T-helper 2 cell treated with Interferon-gamma antibody and Interleukin-4, amounts not matched to agents 5 μg/mL and 100 μg/mL, for 36 hours (primary cell): ENCODE measurements around the gene SHLD1.

Experiments used
- DNase-seq: peaks from one replicate; pipeline ENCODE4 v3.0.0; 2021; ENCODE audit warnings: low spot score
- H3K27ac Mint-ChIP-seq: one replicate; pipeline ENCODE4 v1.8.0; 2021; ENCODE audit warnings: mild to moderate bottlenecking, mixed read lengths
- H3K27me3 Mint-ChIP-seq: one replicate; pipeline ENCODE4 v1.8.0; 2021; ENCODE audit warnings: low read depth, mixed read lengths
- H3K36me3 Mint-ChIP-seq: one replicate; pipeline ENCODE4 v1.8.0; 2021; ENCODE audit warnings: low read depth, mixed read lengths
- H3K4me1 Mint-ChIP-seq: one replicate; pipeline ENCODE4 v1.8.0; 2021; ENCODE audit warnings: low read depth, mixed read lengths
- H3K4me3 Mint-ChIP-seq: one replicate; pipeline ENCODE4 v1.8.0; 2022; ENCODE audit warnings: mild to moderate bottlenecking, moderate library complexity, mixed read lengths
- H3K9me3 Mint-ChIP-seq: one replicate; pipeline ENCODE4 v1.8.0; 2021; ENCODE audit warnings: mixed read lengths

SHLD1 gene

DNA sequence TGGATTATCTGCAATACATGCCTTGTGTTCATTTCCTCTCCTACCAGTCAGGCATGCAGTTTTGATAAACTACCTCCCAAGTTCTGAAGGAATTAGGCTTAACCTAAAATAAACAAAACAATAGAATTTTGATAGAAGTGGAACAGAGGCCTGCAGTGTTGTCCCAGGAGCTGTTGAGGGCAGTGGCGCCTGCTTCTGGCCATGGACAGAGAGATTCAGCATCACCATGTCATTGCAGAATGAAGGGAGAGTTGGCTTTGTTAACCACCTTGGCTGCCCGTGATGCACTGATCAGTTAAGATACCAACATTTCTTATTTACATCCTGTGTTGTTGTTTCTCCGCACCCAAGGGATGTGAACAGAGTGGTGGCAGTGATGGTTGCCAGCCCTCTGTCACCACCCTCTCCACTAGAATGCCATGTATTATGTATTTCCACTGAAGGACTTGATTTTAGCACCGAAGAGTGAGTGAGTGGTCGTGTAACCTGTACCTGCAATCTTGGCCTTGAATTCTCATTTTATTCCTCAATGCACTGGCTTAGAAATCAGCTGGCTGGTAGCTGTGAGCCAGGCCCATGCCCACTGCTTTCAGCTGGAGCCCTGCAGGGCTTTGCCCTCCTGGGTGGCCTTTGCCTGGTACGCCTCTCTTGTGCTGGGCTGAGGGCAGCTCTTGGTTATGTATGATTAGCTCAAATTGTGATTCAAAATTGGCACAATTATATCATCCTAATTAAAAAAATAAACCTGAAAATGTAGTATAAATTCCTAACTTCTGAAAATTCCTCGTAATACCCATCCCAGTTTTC lies 56.5 kb downstream of the SHLD1 start:
- peaks cover 12% of the 10 kb centered on the region for H3K36me3 Mint-ChIP-seq
- peak overlapping the region; percentile 69 for H3K27ac Mint-ChIP-seq
- no peaks in the 10 kb centered on the region for H3K9me3 Mint-ChIP-seq
- DNase-seq, result no peak
- no peaks in the 10 kb centered on the region for H3K27me3 Mint-ChIP-seq
- no peak overlapping the region for H3K4me3 Mint-ChIP-seq
- peaks cover 26% of the 10 kb centered on the region for H3K4me1 Mint-ChIP-seq

DNA sequence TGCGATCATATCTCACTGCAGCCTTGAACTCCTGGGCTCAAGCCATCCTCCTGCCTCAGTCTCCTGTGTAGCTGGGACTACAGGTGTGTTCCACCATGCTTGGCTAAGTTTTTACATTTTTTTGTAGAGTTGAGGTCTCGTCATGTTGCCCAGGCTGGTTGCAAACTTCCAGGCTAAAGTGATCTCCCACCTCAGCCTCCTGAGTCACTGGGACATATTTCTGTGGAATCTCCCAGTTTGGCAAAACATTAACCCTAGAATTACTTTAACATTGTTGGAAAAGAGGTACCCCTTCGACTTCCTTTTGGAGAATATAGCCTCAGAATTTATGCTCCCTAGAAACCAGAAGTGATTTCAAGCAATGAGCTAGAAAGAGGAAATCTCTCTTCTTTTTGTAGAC lies 57.2 kb downstream of the SHLD1 start:
- Mint-ChIP-seq H3K36me3 (peaks cover 9% of the 10 kb centered on the region), H3K4me1 (peaks cover 24% of the 10 kb centered on the region), H3K4me3 (no peak overlapping the region), H3K9me3 (no peaks in the 10 kb centered on the region), H3K27me3 (no peaks in the 10 kb centered on the region), H3K27ac (peak overlapping the region; percentile 36)
- no peak for DNase-seq

DNA sequence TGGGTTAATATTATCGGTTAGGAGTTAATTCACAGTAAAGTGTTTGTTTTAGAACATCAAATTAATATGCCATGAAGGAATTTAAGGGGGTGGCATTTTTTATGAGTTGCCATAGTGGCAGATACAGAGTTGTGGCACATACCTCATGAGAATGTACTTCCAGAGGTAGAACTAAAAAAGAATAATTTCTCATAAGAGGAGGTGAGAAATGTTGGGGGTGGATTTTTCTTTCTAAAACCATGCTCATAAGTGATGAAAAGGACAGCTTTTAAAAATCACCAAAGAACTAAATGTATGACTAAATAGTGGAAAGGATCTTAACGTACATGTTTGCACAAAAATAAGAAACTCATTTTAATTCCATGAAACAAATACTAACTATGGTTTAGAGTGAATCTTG lies 58.7 kb downstream of the SHLD1 start:
- Mint-ChIP-seq H3K4me1 (peaks cover 25% of the 10 kb centered on the region), H3K27me3 (no peaks in the 10 kb centered on the region), H3K9me3 (no peaks in the 10 kb centered on the region), H3K4me3 (no peak overlapping the region), H3K36me3 (peaks cover 7% of the 10 kb centered on the region), H3K27ac (no peak overlapping the region)
- DNase-seq, result no peak

DNA sequence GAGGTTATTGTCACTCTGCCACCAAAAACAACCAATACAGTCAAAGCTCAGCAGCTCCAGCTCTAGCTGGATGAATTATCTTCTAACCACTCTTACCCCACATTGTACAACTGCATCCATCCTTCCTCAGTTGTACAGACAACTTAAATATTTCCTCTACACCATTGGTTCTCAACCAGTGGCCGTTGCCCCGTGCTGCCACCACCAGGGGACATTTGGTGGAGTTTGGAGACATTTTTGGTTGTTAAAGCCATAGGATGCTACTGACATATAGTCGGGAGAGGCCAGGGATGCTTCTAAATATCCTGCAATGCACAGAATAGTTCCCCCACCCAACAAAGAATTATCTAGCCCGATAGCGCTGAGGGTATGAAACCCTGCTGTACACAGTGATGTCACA lies 59.3 kb downstream of the SHLD1 start:
- H3K27me3 Mint-ChIP-seq, result no peaks in the 10 kb centered on the region
- H3K36me3 Mint-ChIP-seq, result peaks cover 6% of the 10 kb centered on the region
- H3K27ac Mint-ChIP-seq, result no peak overlapping the region
- no peak overlapping the region for H3K4me3 Mint-ChIP-seq
- H3K4me1 Mint-ChIP-seq, result peaks cover 22% of the 10 kb centered on the region
- H3K9me3 Mint-ChIP-seq, result no peaks in the 10 kb centered on the region
- DNase-seq, result no peak

- H3K9me3 Mint-ChIP-seq, result no peaks in the 10 kb centered on the region
- H3K27me3 Mint-ChIP-seq, result no peaks in the 10 kb centered on the region
- H3K36me3 Mint-ChIP-seq, result peaks cover 6% of the 10 kb centered on the region
- peaks cover 14% of the 10 kb centered on the region for H3K4me1 Mint-ChIP-seq
- no peak for DNase-seq
- no peak overlapping the region for H3K4me3 Mint-ChIP-seq
- H3K27ac Mint-ChIP-seq, result no peak overlapping the region
Observed at GRCh38 chr20:5810800-5811422, 60.7 kb downstream of the SHLD1 start.

DNA sequence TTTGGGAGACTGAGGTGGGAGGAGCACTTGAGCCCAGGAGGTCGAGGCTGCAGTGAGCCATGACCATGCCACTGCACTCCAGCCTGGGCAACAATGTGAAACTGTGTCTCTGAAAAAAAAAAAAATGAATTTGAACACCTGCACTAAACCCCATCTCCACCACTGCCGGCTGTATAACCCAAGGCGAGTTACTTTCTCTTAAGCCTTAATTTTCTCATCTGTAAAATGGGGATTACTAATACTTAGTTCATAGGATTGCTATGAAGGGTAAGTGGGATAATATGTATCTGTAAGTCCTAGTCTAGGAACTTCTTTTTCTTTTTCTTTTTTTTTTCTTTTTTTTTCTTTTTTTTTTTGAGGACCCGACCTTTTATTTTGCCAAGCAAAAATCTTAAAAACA lies 61.5 kb downstream of the SHLD1 start:
- Mint-ChIP-seq H3K4me1 (peaks cover 8% of the 10 kb centered on the region), H3K4me3 (no peak overlapping the region), H3K27ac (no peak overlapping the region), H3K27me3 (no peaks in the 10 kb centered on the region), H3K36me3 (no peaks in the 10 kb centered on the region), H3K9me3 (no peaks in the 10 kb centered on the region)
- DNase-seq, result no peak

- Mint-ChIP-seq H3K36me3 (no peaks in the 10 kb centered on the region), H3K27me3 (no peaks in the 10 kb centered on the region), H3K27ac (no peak overlapping the region), H3K4me3 (no peak overlapping the region), H3K4me1 (peaks cover 7% of the 10 kb centered on the region), H3K9me3 (no peaks in the 10 kb centered on the region)
- no peak for DNase-seq
Observed at GRCh38 chr20:5818346-5818681, 68.1 kb downstream of the SHLD1 start.

DNA sequence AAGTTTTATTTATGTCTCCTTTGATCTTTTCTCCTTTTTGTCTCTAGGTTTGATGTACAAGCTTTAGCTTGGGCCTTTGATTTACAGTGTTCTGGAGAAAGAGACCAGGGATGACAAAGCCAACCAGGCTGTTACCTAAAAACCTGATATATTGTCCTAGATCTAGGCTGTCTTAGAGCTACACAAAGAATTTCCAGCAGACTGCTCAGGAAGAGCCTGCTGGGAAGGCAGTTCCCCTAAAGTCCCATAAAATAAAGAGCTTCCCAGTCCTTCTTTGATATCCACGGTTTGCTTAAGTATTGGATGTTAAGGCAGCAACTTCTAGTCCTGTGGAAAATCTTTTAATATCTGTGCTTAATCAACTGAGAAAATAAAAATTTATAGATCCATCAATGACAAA lies 70.5 kb downstream of the SHLD1 start:
- H3K4me1 Mint-ChIP-seq, result peaks cover 10% of the 10 kb centered on the region
- no peaks in the 10 kb centered on the region for H3K36me3 Mint-ChIP-seq
- H3K27ac Mint-ChIP-seq, result no peak overlapping the region
- DNase-seq, result no peak
- no peaks in the 10 kb centered on the region for H3K9me3 Mint-ChIP-seq
- H3K27me3 Mint-ChIP-seq, result no peaks in the 10 kb centered on the region
- no peak overlapping the region for H3K4me3 Mint-ChIP-seq

DNA sequence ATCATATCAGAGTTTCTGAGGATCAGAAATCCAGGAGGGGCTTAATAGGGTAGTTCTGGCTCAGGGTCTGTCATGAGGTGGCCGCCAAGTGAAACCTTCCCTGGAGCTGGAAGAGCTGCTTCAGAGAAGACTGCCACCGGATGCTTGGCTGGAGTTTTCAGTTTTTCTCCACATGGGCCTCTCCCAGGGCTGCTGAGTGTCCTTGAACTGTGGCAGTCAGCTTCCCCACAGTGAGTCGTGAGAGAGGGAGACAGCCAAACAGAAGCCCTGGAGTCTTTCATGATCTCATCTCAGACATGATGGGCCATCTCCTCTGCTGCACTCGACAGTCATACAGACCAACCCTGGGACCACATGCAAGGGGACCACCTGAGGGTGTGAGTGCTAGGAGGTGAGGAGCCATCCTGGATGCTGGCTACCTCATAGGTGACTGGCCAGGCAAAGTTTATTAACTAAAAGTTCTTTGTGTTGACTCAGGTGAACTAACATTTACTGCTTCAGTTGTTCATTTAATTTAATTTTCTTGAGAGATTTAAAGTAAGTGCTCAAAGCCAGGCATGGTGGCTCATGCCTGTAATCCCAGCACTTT lies 71.5 kb downstream of the SHLD1 start:
- H3K36me3 Mint-ChIP-seq, result no peaks in the 10 kb centered on the region
- H3K4me3 Mint-ChIP-seq, result no peak overlapping the region
- H3K4me1 Mint-ChIP-seq, result peaks cover 13% of the 10 kb centered on the region
- no peak for DNase-seq
- no peak overlapping the region for H3K27ac Mint-ChIP-seq
- H3K9me3 Mint-ChIP-seq, result no peaks in the 10 kb centered on the region
- H3K27me3 Mint-ChIP-seq, result no peaks in the 10 kb centered on the region

GRCh38 chr20:5822569-5822968 lies 72.4 kb downstream of the SHLD1 start:
- no peaks in the 10 kb centered on the region for H3K9me3 Mint-ChIP-seq
- DNase-seq, result no peak
- no peak overlapping the region for H3K4me3 Mint-ChIP-seq
- H3K4me1 Mint-ChIP-seq, result peaks cover 15% of the 10 kb centered on the region
- no peak overlapping the region for H3K27ac Mint-ChIP-seq
- H3K36me3 Mint-ChIP-seq, result no peaks in the 10 kb centered on the region
- no peaks in the 10 kb centered on the region for H3K27me3 Mint-ChIP-seq

GRCh38 chr20:5825130-5825719 lies 75.0 kb downstream of the SHLD1 start:
- H3K4me3 Mint-ChIP-seq, result no peak overlapping the region
- peaks cover 19% of the 10 kb centered on the region for H3K4me1 Mint-ChIP-seq
- H3K36me3 Mint-ChIP-seq, result no peaks in the 10 kb centered on the region
- H3K9me3 Mint-ChIP-seq, result no peaks in the 10 kb centered on the region
- no peaks in the 10 kb centered on the region for H3K27me3 Mint-ChIP-seq
- H3K27ac Mint-ChIP-seq, result no peak overlapping the region
- no peak for DNase-seq

GRCh38 chr20:5827098-5827853 lies 77.1 kb downstream of the SHLD1 start:
- H3K27ac Mint-ChIP-seq, result no peak overlapping the region
- DNase-seq, result no peak
- H3K4me1 Mint-ChIP-seq, result peaks cover 19% of the 10 kb centered on the region
- no peaks in the 10 kb centered on the region for H3K36me3 Mint-ChIP-seq
- H3K4me3 Mint-ChIP-seq, result no peak overlapping the region
- H3K27me3 Mint-ChIP-seq, result no peaks in the 10 kb centered on the region
- no peaks in the 10 kb centered on the region for H3K9me3 Mint-ChIP-seq

GRCh38 chr20:5827861-5828260 lies 77.7 kb downstream of the SHLD1 start:
- Mint-ChIP-seq H3K4me3 (no peak overlapping the region), H3K27me3 (no peaks in the 10 kb centered on the region), H3K27ac (no peak overlapping the region), H3K9me3 (no peaks in the 10 kb centered on the region), H3K4me1 (peaks cover 19% of the 10 kb centered on the region), H3K36me3 (no peaks in the 10 kb centered on the region)
- DNase-seq, result no peak
